COLO829 (cell line): ENCODE measurements around the gene PRR7.

ENCODE experiments used
- DNase-seq: peaks from one replicate; pipeline ENCODE4 v3.0.0; 2012; ENCODE audit warnings: low spot score

Gene PRR7

DNA sequence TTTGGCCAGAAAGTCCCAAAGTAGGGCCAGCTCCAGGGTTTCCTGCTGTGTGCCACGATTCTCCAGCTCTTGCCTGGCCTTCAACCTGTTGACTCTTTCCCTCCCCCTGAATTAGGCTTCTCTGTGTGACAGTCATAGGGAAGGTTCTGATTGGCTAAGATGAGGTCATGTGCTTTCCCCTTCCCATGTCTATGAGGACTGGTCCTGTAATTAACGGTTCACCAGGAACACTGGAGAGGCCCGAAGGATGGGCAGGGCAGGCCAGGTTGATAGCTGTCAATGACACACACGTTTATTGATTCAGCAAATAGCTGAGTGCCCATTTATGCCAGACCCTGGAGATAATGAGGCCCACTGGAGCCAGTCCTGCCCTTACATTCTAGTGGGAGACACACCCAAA lies 9.0 kb upstream of the PRR7 start:
- DNase-seq: no peak

DNA sequence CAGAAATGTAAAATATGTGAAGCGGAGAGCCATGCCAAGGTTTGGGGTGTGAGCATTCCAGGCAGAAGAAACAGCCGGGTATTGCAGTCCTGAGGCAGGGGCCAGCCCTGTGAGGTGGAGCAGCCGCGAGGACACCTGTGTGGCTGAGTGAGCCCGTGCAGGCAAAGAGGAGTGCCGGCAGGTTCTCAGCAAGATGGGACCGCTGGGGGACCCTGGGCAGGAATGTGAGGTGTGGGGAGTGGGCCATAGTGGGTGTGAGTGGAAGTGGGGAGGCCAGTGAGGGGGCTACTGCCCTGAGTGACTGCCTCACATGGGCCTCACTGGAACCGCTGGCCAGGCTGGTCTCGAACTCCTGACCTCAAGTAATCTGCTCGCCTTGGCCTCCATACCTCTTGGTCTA lies 8.1 kb upstream of the PRR7 start:
- DNase-seq: no peak

GRCh38 chr5:177439518-177440053 lies 7.0 kb upstream of the PRR7 start:
- DNase-seq: no peak

- DNase-seq: no peak
Observed at GRCh38 chr5:177440211-177440989, 6.2 kb upstream of the PRR7 start.

DNA sequence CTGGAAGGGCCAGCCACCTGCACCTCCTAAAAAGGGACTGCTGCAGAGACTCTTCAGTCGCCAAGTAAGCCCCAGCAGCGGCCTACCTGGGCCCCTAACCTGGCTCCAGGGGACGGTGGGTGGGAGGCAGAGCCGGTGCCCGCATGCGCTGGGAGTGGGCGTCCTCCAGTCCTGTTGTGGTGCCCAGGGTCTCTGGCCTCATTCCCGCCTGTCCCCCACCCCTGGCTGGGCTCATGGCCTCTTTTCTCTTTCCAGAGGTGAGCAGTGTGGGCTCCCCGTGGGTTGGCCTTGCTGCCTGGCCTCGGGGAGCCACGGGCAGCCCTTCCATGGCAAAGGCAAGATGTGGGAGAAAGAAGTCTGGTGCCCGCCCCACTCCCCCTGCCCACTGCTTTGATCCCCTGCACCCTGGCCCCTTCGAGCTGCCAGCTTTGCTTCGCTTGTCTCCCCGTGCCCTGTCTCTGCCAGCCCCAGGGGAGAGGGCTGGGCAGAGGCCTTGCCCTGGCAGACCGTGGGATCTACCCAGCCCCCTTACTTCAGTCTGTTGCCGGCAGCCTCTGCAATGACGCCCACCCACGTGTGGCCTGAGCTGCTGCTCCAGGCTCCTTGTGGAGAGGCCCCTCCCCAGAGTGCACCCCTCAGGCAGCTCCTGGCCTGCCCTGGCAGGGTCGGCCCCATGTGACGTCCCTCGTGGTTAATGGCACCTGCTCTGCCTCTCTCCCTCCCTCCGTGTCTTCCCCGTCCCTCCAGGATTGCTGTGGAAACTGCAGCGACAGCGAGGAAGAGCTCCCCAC lies 5.4 kb upstream of the PRR7 start:
- no peak for DNase-seq

GRCh38 chr5:177442066-177442826 lies 4.4 kb upstream of the PRR7 start:
- no peak for DNase-seq

DNA sequence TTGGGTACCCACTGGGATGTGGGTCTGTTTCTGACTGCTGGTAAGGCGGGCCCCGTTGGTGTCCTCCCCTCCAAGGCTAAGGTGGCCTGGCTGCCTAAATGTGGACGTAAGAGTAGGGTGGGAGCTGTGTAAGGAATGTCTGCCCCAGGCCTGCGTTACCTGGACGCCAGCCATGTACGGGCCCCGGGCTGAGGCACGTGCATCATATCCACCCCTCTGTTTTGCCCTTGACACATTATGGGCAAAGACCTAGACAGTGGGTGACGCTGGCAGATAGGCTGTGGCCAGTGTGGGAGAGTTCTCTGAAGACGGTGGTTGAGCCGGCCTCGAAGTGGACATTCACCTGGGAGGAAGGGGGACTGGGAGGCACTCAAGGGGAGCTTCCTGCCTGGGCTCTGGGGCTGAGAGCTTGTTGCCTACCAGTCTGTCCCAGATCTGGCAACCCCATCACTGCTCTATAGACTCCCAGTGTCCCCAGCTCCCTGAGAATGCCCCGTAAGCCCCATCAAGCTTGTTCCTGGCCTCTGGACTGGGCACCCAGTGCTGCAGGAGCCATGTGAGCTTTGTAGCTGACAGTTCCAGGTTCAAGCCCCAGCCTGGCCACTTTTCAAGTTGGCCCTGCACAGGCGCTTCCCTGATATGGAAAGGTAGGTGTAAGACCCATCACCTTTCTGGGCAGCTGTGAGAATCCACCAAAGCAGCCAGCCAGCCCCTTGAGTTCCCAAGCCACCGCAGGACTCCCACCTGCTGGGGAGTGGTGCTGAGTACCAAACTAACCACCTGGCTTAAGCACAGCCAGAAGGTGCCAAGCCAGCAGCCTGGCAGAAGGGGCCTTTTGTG lies 3.2 kb upstream of the PRR7 start:
- no peak for DNase-seq

DNA sequence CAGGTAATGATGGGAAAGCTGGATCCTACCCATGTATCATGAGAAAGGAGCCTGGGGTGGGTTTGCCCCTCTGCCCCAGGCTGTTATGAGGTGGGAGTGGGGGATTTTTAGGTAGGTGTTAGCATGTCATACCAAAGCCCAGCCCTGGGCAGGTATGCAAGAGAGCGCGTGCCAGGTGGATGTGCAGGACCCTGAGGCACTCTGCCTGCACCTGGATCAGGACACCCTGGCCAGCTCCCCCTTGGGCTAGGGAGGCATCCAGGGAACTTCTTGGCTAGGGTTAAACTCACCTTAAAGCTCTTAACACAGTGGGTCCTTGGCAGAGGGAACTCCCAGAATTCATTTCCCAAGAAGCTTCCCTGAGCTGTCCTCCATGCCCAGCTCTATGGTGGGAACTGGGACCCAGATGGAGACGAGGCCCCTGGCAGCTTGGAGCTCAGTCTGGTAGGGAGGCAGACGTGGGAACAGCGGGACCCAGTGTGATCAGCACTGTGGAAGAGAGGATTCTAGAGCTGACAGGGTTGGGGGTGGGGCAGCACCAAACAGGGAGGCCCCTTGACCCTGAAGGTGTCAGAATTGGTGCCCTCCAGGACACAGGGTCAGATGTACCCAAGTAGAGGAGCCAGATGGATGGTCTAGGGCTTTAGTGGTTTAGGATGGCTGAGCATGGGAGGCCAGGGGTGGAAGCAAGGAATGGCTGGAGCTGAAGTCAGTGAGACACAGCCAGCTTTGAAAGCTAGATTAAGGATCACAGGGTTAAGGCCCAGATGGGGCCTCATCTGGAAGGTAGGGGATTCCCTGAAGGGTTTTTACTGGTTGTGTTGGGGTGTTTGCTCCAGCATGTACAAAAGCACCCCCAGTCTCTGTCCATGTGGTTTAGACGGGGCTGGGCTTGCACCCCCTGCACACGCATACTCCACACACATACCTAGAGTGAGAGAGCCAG lies 2.2 kb upstream of the PRR7 start:
- no peak for DNase-seq

- no peak for DNase-seq
Observed at GRCh38 chr5:177445052-177445916, 1.3 kb upstream of the PRR7 start.

DNA sequence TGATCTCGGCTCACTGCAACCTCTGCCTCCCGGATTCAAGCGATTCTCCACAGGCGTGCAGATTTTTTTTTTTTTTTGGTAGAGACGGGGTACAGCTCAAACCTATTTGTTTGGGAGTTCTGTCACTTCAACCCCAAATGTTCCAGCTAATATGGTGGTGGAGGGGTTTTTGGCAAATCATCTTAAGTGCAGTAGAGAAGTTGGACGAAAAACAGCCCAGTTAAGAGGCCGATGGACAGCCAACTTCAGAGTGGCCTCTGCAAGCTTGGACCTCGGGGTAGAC lies 756 bp upstream of the PRR7 start:
- DNase-seq: no peak

DNA sequence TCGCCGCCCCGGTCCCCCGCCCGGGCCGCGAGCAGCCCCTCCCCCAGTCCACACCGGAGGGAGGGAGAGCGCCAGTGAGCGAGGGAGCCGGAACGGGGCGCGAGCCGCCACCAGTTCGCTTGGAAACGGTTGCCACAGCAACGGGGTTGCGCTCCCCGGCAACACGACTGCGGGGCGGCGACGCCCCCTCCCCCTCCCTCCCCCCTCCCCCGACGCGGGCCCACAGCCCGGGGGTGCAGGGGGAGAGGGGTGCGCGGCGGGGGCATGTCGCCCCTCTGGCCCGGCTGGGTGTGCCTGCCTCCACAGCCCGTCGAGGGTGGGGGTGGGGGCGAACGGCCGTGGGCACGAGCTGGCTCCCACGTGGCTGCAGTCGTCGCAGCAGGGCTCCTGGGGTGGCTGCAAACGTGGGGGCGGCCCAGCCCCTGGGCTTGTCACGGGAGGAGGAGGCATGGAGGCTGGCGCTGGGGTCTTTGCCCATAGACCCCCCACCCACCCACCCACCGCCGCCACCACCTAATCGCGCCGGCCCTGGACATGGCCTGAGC lies 524 bp downstream of the PRR7 start:
- DNase-seq: no peak

- DNase-seq: peak; percentile 82
Observed at GRCh38 chr5:177447611-177448243, 1.1 kb downstream of the PRR7 start.

DNA sequence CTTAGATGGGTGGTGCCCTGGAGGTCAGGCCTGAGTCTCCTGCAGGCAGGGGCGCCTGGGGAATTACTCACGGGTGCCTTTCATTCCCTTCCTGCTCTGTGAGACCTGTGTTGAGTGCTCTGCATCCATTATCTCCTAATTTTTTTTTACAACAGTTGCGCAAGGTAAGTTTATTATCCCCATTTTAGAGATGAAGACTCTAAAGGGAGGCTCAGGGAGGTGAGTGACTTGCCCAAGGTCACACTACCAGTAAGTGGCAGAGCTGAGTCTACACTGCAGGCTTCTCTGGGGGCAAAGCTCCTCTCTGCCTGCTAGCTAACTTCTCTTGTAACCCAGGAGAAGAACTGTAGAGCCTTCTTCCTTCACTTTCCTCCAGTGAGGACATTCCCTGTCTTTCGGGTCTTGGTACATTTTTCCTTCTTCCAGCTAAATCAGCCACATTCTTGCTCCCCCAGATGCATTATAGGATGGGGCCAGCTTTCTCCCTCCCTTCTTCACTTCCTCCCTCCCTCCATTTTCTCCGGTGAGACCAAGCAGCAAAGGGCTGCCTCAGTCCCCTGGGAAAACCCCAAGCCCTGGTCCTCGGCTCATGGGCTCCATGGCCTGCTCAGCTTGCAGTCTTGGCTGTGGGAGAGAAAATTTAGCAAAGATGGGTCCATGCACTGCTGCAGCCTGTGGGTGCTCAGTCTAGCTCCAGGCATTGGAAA lies 1.8 kb downstream of the PRR7 start:
- no peak for DNase-seq

- no peak for DNase-seq
Observed at GRCh38 chr5:177449140-177450061, 2.8 kb downstream of the PRR7 start.

DNA sequence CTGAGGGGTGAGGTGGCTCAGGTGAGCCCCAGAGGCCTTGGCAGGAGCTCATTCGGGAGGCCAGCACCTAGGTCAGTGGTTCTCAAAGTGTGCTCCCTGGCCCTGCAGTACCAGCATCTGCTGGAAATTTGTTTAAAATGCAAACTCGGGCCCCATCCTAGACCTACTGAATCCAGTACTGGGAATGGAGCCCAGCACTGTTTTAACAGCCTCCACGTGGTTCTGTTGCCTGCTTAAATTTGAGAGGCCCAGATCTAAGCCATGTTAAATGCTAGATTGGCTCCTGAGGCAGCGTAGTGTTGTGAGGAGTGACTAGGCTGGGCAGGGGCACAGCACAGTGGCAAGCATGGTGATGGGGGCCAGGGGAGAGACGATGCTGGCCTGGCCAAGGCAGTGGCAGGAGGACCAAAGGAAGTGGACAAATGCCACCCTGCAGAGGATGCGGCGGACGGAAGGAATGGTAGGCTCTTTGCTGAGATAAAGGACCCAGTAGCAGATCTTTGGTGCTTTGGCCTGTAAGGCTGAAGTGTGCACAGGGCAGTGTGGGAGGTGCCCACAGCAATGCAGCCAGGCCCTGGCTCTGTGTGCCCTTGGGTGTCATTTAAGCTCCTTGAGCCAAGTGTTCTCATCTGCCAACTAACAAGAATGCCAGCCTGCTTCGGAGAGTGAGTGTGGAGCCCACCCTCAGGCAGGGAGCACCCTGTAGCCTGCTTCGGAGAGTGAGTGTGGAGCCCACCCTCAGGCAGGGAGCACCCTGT lies 4.2 kb downstream of the PRR7 start:
- DNase-seq: no peak
